Panc1 (cell line): Measurements from ENCODE around the gene HLCS.

ENCODE experiments used
- CTCF ChIP-seq: fragments of 450-650 bp; IDR thresholded peaks from 2 replicates; pipeline ENCODE4 v1.5.1; 2017; ENCODE audit warnings: mild to moderate bottlenecking
- POLR2AphosphoS5 ChIP-seq: IDR thresholded peaks from 2 replicates; pipeline ENCODE4 v1.6.1; 2012; ENCODE audit warnings: mild to moderate bottlenecking, low read depth, low read length, moderate library complexity
- TF ChIP-seq, protein P1 (sequence below), 2 experiments: IDR thresholded peaks; 2 replicates each; pipeline ENCODE4 v1.6.1; 2011 to 2012; ENCODE audit warnings: low read depth in 2 of 2, control low read depth in 1 of 2, low read length in 1 of 2, mild to moderate bottlenecking in 1 of 2, moderate library complexity in 1 of 2; ENCODE audit not compliant: insufficient read depth in 1 of 2

DNA sequence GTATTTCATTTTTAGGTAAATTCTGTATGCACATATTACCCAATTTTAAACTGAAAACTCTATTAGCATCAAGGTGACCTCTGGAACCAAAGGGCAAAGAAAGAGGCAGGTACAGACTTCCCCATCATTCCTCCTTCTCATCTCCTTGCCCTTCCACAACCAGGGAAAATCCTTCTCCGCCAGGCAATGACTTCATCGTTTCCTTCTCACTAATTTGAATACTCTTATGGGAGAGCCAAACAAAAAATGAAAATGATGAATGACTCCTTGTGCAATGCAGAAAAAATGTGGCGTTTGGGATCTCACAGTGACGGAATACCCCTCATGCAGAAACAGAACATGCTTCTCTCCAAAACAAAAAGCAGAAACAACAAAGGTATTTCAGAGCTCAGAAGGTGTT, 83.7 kb downstream of the HLCS start:
- no peak for TF ChIP-seq CTCF
- no peak for TF ChIP-seq POLR2AphosphoS5
- TF ChIP-seq, protein P1, sequence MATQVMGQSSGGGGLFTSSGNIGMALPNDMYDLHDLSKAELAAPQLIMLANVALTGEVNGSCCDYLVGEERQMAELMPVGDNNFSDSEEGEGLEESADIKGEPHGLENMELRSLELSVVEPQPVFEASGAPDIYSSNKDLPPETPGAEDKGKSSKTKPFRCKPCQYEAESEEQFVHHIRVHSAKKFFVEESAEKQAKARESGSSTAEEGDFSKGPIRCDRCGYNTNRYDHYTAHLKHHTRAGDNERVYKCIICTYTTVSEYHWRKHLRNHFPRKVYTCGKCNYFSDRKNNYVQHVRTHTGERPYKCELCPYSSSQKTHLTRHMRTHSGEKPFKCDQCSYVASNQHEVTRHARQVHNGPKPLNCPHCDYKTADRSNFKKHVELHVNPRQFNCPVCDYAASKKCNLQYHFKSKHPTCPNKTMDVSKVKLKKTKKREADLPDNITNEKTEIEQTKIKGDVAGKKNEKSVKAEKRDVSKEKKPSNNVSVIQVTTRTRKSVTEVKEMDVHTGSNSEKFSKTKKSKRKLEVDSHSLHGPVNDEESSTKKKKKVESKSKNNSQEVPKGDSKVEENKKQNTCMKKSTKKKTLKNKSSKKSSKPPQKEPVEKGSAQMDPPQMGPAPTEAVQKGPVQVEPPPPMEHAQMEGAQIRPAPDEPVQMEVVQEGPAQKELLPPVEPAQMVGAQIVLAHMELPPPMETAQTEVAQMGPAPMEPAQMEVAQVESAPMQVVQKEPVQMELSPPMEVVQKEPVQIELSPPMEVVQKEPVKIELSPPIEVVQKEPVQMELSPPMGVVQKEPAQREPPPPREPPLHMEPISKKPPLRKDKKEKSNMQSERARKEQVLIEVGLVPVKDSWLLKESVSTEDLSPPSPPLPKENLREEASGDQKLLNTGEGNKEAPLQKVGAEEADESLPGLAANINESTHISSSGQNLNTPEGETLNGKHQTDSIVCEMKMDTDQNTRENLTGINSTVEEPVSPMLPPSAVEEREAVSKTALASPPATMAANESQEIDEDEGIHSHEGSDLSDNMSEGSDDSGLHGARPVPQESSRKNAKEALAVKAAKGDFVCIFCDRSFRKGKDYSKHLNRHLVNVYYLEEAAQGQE (IDR thresholded peaks at IDR 0.05; ENCODE audit: insufficient read depth in 1 of 2, low read depth in 2 of 2, low read length in 1 of 2) = no peak
